Mesothelial cell of epicardium (in vitro differentiated cells): ENCODE data around the gene ZNF586. TPM values are rescaled to one million over a fixed set of nuclear protein-coding genes. Genes with fewer than 3 reads are reported as not detected.

Experiments
- DNase-seq, 2 experiments: peaks; one replicate each; pipeline ENCODE4 v3.0.0; 2021; ENCODE audit warnings: low spot score in 2 of 2; ENCODE audit not compliant: unreplicated experiment in 2 of 2
- H3K27ac Mint-ChIP-seq: 2 replicates; pipeline ENCODE4 v1.8.0; 2021; ENCODE audit warnings: mixed read lengths
- H3K27me3 Mint-ChIP-seq: 2 replicates; pipeline ENCODE4 v1.8.0; 2021; ENCODE audit warnings: low read depth, mixed read lengths
- H3K36me3 Mint-ChIP-seq: 2 replicates; pipeline ENCODE4 v1.8.0; 2021; ENCODE audit warnings: mixed read lengths
- H3K4me1 Mint-ChIP-seq: 2 replicates; pipeline ENCODE4 v1.8.0; 2021; ENCODE audit warnings: mixed read lengths
- H3K4me3 Mint-ChIP-seq: 2 replicates; pipeline ENCODE4 v1.8.0; 2021; ENCODE audit warnings: mild to moderate bottlenecking, moderate library complexity, mixed read lengths
- H3K9me3 Mint-ChIP-seq: 2 replicates; pipeline ENCODE4 v1.8.0; 2021; ENCODE audit warnings: mixed read lengths
- total RNA-seq: library from RNA; stranded (reverse); gene quantifications from 3 replicates; pipeline ENCODE4 v1.2.1, GENCODE V29; 2021
- TF ChIP-seq, protein P1 (sequence below): fragments of 200-600 bp; sonication (generic); IDR thresholded peaks from one replicate; pipeline ENCODE4 v1.5.0; 2021; ENCODE audit warnings: antibody characterized with exemption; ENCODE audit not compliant: unreplicated experiment

The ZNF586 gene
- total RNA-seq, 1 donor from 2014 or later = 31.3 TPM

- Mint-ChIP-seq H3K4me3 (no peak overlapping the region), H3K4me1 (no peaks in the 10 kb centered on the region)
- TF ChIP-seq, protein P1, sequence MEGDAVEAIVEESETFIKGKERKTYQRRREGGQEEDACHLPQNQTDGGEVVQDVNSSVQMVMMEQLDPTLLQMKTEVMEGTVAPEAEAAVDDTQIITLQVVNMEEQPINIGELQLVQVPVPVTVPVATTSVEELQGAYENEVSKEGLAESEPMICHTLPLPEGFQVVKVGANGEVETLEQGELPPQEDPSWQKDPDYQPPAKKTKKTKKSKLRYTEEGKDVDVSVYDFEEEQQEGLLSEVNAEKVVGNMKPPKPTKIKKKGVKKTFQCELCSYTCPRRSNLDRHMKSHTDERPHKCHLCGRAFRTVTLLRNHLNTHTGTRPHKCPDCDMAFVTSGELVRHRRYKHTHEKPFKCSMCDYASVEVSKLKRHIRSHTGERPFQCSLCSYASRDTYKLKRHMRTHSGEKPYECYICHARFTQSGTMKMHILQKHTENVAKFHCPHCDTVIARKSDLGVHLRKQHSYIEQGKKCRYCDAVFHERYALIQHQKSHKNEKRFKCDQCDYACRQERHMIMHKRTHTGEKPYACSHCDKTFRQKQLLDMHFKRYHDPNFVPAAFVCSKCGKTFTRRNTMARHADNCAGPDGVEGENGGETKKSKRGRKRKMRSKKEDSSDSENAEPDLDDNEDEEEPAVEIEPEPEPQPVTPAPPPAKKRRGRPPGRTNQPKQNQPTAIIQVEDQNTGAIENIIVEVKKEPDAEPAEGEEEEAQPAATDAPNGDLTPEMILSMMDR = no peak
Measured at GRCh38 chr19:57759096-57759495, 10.4 kb upstream of the ZNF586 start.

DNA sequence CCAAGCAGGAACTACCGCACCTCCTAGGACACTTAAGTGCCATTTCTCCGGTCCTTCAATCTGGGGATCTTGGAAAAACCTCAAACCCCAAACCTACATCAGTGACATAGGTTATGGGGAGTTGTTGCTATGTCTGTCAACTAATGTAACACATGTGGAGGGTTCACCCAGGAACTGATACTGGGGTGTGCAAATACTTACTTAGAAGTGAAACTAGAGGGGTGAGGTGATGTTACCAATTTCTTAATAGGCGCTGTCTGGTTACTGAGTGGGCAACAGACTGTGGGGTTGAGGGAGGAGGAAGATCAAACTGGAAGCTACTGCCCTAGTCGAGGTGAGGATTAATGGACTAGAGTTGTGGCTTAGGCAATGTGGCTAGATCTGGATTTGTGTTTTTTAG is 1.9 kb downstream of the ZNF586 start:
- DNase-seq = no peak
- H3K4me1 Mint-ChIP-seq = peaks cover 17% of the 10 kb centered on the region
- H3K9me3 Mint-ChIP-seq = peaks cover 18% of the 10 kb centered on the region

More at GRCh38 chr19:57759096-57759495, 10.4 kb upstream of the ZNF586 start:
- no peak overlapping the region for H3K27ac Mint-ChIP-seq
- peaks cover 72% of the 10 kb centered on the region for H3K36me3 Mint-ChIP-seq
- peaks cover 22% of the 10 kb centered on the region for H3K9me3 Mint-ChIP-seq
- no peak for DNase-seq
- no peaks in the 10 kb centered on the region for H3K27me3 Mint-ChIP-seq

GRCh38 chr19:57773488-57773887 is 4.0 kb downstream of the ZNF586 start:
- Mint-ChIP-seq H3K4me3 (no peak overlapping the region), H3K4me1 (peaks cover 17% of the 10 kb centered on the region), H3K36me3 (peaks cover 61% of the 10 kb centered on the region), H3K9me3 (peaks cover 31% of the 10 kb centered on the region), H3K27ac (no peak overlapping the region), H3K27me3 (no peaks in the 10 kb centered on the region)
- DNase-seq = no peak
- TF ChIP-seq, protein P1 = no peak

More for the DNA sequence above, 1.9 kb downstream of the ZNF586 start:
- H3K36me3 Mint-ChIP-seq = peaks cover 53% of the 10 kb centered on the region
- no peaks in the 10 kb centered on the region for H3K27me3 Mint-ChIP-seq
- TF ChIP-seq, protein P1 = no peak
- peak overlapping the region; percentile 91 for H3K4me3 Mint-ChIP-seq
- H3K27ac Mint-ChIP-seq = peak overlapping the region; percentile 31

GRCh38 chr19:57776764-57777296 is 7.4 kb downstream of the ZNF586 start:
- Mint-ChIP-seq H3K4me3 (no peak overlapping the region), H3K36me3 (peaks cover 82% of the 10 kb centered on the region), H3K27me3 (no peaks in the 10 kb centered on the region), H3K9me3 (peaks cover 57% of the 10 kb centered on the region), H3K27ac (no peak overlapping the region), H3K4me1 (no peaks in the 10 kb centered on the region)
- DNase-seq = no peak
- TF ChIP-seq, protein P1 = no peak

- TF ChIP-seq, protein P1 = no peak
- H3K4me1 Mint-ChIP-seq = no peaks in the 10 kb centered on the region
- DNase-seq = no peak
- no peak overlapping the region for H3K4me3 Mint-ChIP-seq
- peaks cover 77% of the 10 kb centered on the region for H3K36me3 Mint-ChIP-seq
- H3K9me3 Mint-ChIP-seq = peaks cover 53% of the 10 kb centered on the region
- H3K27ac Mint-ChIP-seq = no peak overlapping the region
- no peaks in the 10 kb centered on the region for H3K27me3 Mint-ChIP-seq
Measured at GRCh38 chr19:57778336-57778735, 8.9 kb downstream of the ZNF586 start.
